Aorta (tissue), 5 donors: Measurements from ENCODE around the gene MYO1H. TPM values are rescaled to one million over a fixed set of nuclear protein-coding genes. Genes with fewer than 3 reads are reported as not detected.

ENCODE experiments used
- ATAC-seq: fragments of 200-7000 bp; cut with Tn5 transposase; one replicate; pipeline ENCODE4 v1.9.1; 2022; ENCODE audit warnings: moderate library complexity; ENCODE audit not compliant: low FRiP score
- DNase-seq, 2 donors: peaks; one replicate each; pipeline ENCODE4 v3.0.0-alpha.2; 2020
- H3K27ac ChIP-seq, 2 donors: one replicate each; pipeline ENCODE4 v1.5.1; 2013; ENCODE audit warnings: low read length in 2 of 2, mild to moderate bottlenecking in 2 of 2, moderate library complexity in 2 of 2, control low read depth in 1 of 2, inconsistent platforms in 1 of 2, low read depth in 1 of 2
- H3K27me3 ChIP-seq, 2 donors: one replicate each; pipeline ENCODE4 v1.6.1; 2013; ENCODE audit warnings: control low read depth in 1 of 2, low read length in 1 of 2, mild to moderate bottlenecking in 1 of 2, moderate library complexity in 1 of 2; ENCODE audit not compliant: insufficient read depth in 2 of 2, control insufficient read depth in 1 of 2
- H3K36me3 ChIP-seq, 2 donors: one replicate each; pipeline ENCODE4 v1.6.1; 2013; ENCODE audit warnings: control low read depth in 1 of 2, low read length in 1 of 2, mild to moderate bottlenecking in 1 of 2; ENCODE audit not compliant: insufficient read depth in 2 of 2, control insufficient read depth in 1 of 2
- H3K4me1 ChIP-seq, 2 donors: one replicate each; pipeline ENCODE4 v1.6.1; 2013; ENCODE audit warnings: low read length in 2 of 2, control low read depth in 1 of 2, mild to moderate bottlenecking in 1 of 2, moderate library complexity in 1 of 2; ENCODE audit not compliant: insufficient read depth in 2 of 2, control insufficient read depth in 1 of 2
- H3K4me3 ChIP-seq, 2 donors: one replicate each; pipeline ENCODE4 v1.5.1; 2013; ENCODE audit warnings: low read length in 2 of 2, control low read depth in 1 of 2, mild to moderate bottlenecking in 1 of 2
- H3K9me3 ChIP-seq: one replicate; pipeline ENCODE4 v1.6.1; 2013; ENCODE audit warnings: mild to moderate bottlenecking, low read length; ENCODE audit not compliant: control insufficient read depth
- WGBS, 2 donors: extraction: QIAGEN DNeasy Blood & Tissue Kit; methylation state at CpG; one replicate each; pipeline ENCODE4 v1.1.7; 2013; 5-methylcytosine and 5-hydroxymethylcytosine counted together
- intact Hi-C, 2 donors: fragments of 100-400 bp; cut with DNase I; formaldehyde crosslinking; loops; one replicate each; pipeline versions ENCODE4 v1.14.2 to v1.15.0; 2022
- polyA plus RNA-seq, 2 donors: library from polyadenylated mRNA; stranded (reverse); fragments of 200-250 nt; gene quantifications; one replicate each; pipeline ENCODE4 v1.2.3, GENCODE V29; 2013
- total RNA-seq, 2 donors: library from RNA; stranded (reverse); fragmentation: NEBNext Ultra II Directional; extraction: Animal tissue kit (Norgen Biotek cat#: 25700); gene quantifications; one replicate each; pipeline ENCODE4 v1.2.1, GENCODE V29; 2021
- donor health status: healthy with polysubstance abuse.
- donor health status: Bipolar disorder and iron deficiency.
- donor health status: DM: no; HTN: no; CAD: no.
- donor health status: DM: no; HTN: no; CAD: no.
- donor health status: DM: yes; HTN: yes; CAD: no.

MYO1H gene
- total and polyA plus RNA-seq, 4 donors: not detected

DNA sequence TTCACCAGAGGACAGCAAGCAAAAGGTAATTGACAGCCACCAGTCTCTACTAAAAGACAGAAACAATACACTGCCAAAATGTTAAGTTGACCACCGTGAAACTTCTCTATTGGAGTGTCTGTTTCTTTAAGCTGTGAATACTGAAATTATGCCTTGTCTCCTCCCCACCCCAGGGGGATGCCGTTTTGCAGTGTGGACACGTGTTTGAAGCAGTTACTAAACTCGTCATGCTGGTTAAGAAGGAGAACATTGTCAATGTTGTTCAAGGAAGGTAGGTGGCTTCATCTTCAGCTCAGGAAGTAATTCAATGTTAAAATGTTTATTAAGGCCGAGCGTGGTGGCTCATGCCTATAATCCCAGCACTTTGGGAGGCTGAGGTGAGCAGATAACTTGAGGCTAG lies 96.6 kb downstream of the MYO1H start:
- no peaks in the 10 kb centered on the region for H3K4me1 ChIP-seq
- 51 to 54% methylated on average over 6 of the region's 6 CpGs for WGBS, 2 donors
- DNase-seq (no peak), ATAC-seq (no peak)
- H3K27me3 ChIP-seq: no peaks in the 10 kb centered on the region
- H3K27ac ChIP-seq: no peak overlapping the region
- intact Hi-C loops: no loop called here
- no peaks in the 10 kb centered on the region for H3K36me3 ChIP-seq
- H3K4me3 ChIP-seq: no peak overlapping the region
- no peaks in the 10 kb centered on the region for H3K9me3 ChIP-seq

DNA sequence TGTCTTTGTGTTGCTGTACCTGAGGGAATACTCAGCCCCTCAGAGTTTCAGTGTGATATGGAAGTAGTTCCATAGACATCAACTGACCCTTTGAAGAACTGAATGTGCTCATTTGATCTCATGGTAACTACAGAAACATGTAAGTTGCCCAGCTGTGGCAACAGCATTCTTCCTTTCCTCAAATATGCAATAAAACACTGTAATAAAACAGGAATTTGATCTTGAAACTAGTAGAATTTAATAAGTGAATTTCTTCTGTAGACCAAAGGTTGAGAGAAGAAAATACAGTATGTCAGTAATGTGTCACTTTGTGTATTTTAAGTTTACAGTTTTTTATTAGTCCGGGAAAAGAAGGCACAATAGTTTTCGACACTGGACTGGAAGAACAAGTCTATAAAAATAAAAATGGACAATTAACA lies 97.5 kb downstream of the MYO1H start:
- no peak overlapping the region for H3K27ac ChIP-seq
- no peaks in the 10 kb centered on the region for H3K36me3 ChIP-seq
- H3K9me3 ChIP-seq: no peaks in the 10 kb centered on the region
- intact Hi-C loops: no loop called here
- H3K4me3 ChIP-seq: no peak overlapping the region
- no peak for DNase-seq
- WGBS, 2 donors: 61 to 67% methylated on average over 2 of the region's 2 CpGs
- H3K27me3 ChIP-seq: no peaks in the 10 kb centered on the region
- no peak for ATAC-seq
- no peaks in the 10 kb centered on the region for H3K4me1 ChIP-seq

DNA sequence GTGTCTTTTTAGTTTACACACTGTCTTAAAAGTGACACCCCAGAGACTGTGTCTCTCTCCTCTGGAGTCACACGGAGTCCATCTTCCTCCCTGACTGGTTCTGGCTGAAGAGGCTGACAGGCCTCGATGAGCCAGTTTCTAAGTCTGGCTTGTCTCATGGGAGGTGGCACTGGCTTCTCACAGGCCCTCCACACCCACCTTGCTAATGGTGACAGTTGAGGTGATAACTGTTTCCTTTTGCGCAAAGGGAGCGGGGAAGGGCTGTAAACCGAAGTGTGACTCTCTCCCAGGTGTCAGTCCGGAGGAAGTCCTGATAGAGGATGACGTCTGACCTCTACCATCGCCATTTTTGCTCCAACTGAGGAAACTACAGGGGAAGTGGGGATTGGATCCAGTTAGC lies 99.2 kb downstream of the MYO1H start:
- ATAC-seq: no peak
- H3K4me1 ChIP-seq: no peaks in the 10 kb centered on the region
- intact Hi-C loops: no loop called here

DNA sequence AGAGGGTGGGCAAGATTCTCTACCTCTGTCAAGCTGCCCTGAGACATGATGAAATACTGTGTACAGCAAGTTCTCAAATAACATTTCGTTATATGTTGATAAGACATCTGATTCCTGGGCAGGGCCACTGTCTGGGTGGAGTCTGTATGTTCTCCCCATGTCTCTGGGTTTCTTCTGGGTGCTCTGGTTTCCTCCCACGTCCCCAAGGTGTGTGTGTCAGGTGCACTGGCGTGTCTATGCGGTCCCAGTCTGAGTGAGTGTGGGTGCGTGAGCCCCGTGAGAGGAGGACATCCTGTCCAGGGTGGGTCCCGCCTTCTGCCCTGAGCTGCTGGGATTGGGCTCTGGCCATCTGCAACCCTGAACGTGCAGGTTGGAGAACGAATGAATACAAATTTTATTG lies 99.8 kb downstream of the MYO1H start:
- WGBS, 2 donors: 80 to 81% methylated on average over 9 of the region's 9 CpGs
- H3K27ac ChIP-seq: no peak overlapping the region
- H3K36me3 ChIP-seq: peaks cover 0 to 4% of the 10 kb centered on the region in 2 donors
- no peaks in the 10 kb centered on the region for H3K4me1 ChIP-seq
- no peaks in the 10 kb centered on the region for H3K9me3 ChIP-seq
- no peaks in the 10 kb centered on the region for H3K27me3 ChIP-seq
- ATAC-seq: no peak
- intact Hi-C loops: no loop called here
- no peak for DNase-seq
- no peak overlapping the region for H3K4me3 ChIP-seq

More for the DNA sequence above, 99.2 kb downstream of the MYO1H start:
- Histone ChIP-seq H3K36me3 (peaks cover 0 to 2% of the 10 kb centered on the region in 2 donors), H3K27ac (no peak overlapping the region), H3K9me3 (no peaks in the 10 kb centered on the region), H3K4me3 (no peak overlapping the region), H3K27me3 (no peaks in the 10 kb centered on the region)
- 74 to 78% methylated on average over 8 of the region's 8 CpGs for WGBS, 2 donors
- DNase-seq: no peak

DNA sequence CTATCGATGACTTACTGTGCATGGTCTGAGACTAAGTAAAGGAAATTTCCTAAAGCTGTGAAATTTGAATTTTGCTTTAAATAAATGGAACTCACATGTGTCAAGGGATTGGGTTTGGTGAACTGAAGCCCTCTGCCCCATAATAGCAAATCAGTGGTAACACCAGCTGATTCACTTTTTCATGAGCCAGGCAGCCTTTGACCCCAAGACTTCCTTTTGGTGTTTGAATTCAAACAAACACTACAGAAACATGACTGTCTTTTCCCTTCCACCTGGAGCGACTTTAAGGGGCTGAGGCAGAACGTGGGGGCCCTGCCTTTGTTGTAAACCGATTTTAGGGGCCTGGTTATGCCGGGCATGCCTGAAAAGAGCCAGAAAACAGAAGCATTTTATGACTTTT lies 100.6 kb downstream of the MYO1H start:
- H3K9me3 ChIP-seq: no peaks in the 10 kb centered on the region
- ATAC-seq (no peak), DNase-seq (no peak)
- no peak overlapping the region for H3K27ac ChIP-seq
- 59 to 65% methylated on average over 5 of the region's 5 CpGs for WGBS, 2 donors
- no peak overlapping the region for H3K4me3 ChIP-seq
- intact Hi-C loops: no loop called here
- no peaks in the 10 kb centered on the region for H3K4me1 ChIP-seq
- peaks cover 0 to 5% of the 10 kb centered on the region in 2 donors for H3K36me3 ChIP-seq
- no peaks in the 10 kb centered on the region for H3K27me3 ChIP-seq

DNA sequence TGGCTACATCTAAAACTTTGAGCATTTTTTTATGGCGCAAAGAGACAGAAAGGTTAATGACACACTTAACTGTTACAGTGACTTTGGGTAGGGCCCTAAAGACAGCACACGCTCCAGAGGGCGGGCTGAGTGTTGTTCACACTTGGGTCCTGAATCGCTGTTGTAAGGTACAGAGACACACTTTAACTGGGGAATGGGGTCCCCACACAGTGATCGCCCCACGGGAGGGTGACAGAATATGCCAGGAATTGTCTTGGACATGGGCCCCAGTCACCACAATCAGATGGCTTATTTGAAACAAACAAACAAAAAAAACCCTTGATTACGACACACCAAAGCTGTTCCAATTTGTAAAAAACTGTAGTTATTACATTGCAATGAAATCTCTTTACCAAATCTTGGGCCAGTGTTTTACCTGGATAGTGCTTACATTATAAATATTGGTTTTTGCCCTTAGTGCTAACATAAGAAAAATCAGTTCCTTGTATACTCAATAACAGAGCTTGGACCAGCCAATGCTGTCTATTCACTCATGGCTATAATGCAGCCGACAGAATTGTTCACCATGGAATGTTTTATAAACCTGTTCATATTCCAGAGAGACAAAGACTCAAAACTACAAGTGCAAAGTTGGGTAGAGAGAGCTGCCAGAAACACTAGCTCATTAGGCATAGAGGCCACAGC lies 101.1 kb downstream of the MYO1H start:
- no peaks in the 10 kb centered on the region for H3K4me1 ChIP-seq
- 86 to 91% methylated on average over 8 of the region's 8 CpGs for WGBS, 2 donors
- H3K9me3 ChIP-seq: no peaks in the 10 kb centered on the region
- no peak overlapping the region for H3K27ac ChIP-seq
- H3K4me3 ChIP-seq: no peak overlapping the region
- intact Hi-C loops: no loop called here
- no peak for DNase-seq
- H3K27me3 ChIP-seq: no peaks in the 10 kb centered on the region
- H3K36me3 ChIP-seq: peaks cover 4 to 8% of the 10 kb centered on the region in 2 donors
- ATAC-seq: no peak

DNA sequence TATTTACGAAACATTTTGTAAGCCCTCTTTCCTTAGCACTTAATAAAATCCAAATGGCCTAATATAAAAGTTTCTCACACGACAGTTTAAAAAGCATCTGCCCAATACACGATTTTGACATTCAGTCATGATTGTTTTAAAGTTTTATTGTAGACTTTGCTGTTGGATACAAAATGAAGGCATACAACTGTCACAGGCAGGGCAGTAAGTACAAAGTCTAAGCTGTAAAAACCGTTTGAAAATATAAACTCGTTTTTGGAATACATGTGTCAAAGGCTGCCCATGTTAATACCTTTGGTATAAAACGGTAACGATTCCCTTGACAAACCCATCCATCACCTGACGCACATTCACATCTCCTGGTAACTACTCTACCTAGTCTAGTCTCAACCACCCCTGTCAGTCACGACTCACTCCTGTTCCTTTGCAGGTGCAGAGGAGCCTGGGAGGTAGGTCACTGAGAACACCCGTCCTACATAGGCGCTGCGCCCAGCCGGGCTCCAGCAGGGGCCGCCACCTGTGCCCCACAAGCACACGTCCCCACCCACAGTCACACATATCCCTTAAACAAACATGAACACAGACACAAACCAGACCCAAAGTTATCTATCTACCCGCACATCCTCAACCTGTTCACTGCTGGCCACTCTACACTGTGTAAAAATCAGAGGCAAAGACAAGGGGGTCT lies 102.3 kb downstream of the MYO1H start:
- Histone ChIP-seq H3K4me1 (no peaks in the 10 kb centered on the region), H3K36me3 (peaks cover 4 to 11% of the 10 kb centered on the region in 2 donors), H3K4me3 (no peak overlapping the region), H3K27me3 (no peaks in the 10 kb centered on the region), H3K27ac (no peak overlapping the region), H3K9me3 (no peaks in the 10 kb centered on the region)
- intact Hi-C loops: no loop called here
- ATAC-seq (peak; percentile 19), DNase-seq (no peak)
- 77 to 79% methylated on average over 16 of the region's 16 CpGs for WGBS, 2 donors

DNA sequence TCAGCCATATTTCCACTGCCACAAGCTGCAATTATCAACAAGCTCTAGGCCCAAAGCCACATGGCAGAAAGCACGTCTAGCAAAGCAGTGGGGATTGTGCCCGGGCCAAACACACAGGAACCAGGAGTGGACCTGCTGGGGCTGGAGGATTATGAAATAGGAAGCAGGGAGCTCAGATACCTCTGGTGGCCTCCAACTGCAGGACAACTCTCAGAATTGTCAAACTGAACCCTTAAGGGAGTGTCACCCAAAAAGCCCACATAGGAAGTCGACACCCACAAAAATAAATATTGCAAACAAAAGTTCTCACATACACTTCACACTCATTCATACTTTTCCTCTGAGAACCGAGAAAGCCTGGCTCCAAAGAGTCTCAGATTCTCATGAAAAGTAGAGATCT lies 103.3 kb downstream of the MYO1H start:
- Histone ChIP-seq H3K36me3 (peaks cover 4 to 15% of the 10 kb centered on the region in 2 donors), H3K9me3 (no peaks in the 10 kb centered on the region), H3K27ac (no peak overlapping the region), H3K4me1 (no peaks in the 10 kb centered on the region), H3K27me3 (no peaks in the 10 kb centered on the region), H3K4me3 (no peak overlapping the region)
- 10 to 15% methylated on average over 4 of the region's 4 CpGs for WGBS, 2 donors
- ATAC-seq: peak; percentile 47
- no peak for DNase-seq
- intact Hi-C loops: no loop called here

DNA sequence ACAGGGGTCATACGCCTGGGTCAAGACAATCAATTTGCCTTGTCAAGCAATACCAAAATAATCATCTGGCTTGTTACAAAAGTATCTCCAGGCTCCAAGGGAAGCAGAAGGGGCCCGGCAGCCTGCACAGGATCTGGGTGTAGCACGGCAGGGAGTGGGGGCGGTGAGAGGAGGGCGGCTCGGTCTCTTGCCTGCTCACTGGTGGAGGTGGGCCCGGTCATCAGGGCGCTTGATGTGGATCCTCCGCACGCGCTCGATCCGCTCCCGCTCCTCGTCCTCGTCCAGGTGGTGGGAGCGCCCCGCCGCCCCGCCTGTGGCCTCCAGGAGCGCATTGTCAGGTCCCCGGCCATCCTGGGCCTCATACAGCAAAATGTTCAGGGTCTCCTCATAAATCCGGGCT lies 103.7 kb downstream of the MYO1H start:
- Histone ChIP-seq H3K36me3 (peaks cover 4 to 15% of the 10 kb centered on the region in 2 donors), H3K9me3 (no peaks in the 10 kb centered on the region), H3K4me1 (no peaks in the 10 kb centered on the region), H3K27ac (peak overlapping the region in 1 of 2 donors; percentile 54), H3K4me3 (no peak overlapping the region), H3K27me3 (no peaks in the 10 kb centered on the region)
- DNase-seq (no peak), ATAC-seq (no peak)
- 68 to 69% methylated on average over 23 of the region's 23 CpGs for WGBS, 2 donors
- intact Hi-C loops: no loop called here
